Cardiac septum (tissue), 1 donor: Measurements from ENCODE around the gene TSPAN2. TPM values are rescaled to one million over a fixed set of nuclear protein-coding genes. Genes with fewer than 3 reads are reported as not detected.

Source experiments
- DNase-seq: peaks from one replicate; pipeline ENCODE4 v3.0.0-alpha.2; 2020; ENCODE audit warnings: low spot score
- intact Hi-C: fragments of 100-400 bp; cut with DNase I; formaldehyde crosslinking; loops from one replicate; pipeline ENCODE4 v1.14.0; 2022
- total RNA-seq: library from RNA; stranded (reverse); fragmentation: NEBNext Ultra II Directional; extraction: Animal tissue kit (Norgen Biotek cat#: 25700); gene quantifications from one replicate; pipeline ENCODE4 v1.2.1, GENCODE V29; 2021
- donor health status: DM: no; HTN: no; CAD: no.

The TSPAN2 gene
- total RNA-seq, 1 donor from 2014 or later, result 3.3 TPM

DNA sequence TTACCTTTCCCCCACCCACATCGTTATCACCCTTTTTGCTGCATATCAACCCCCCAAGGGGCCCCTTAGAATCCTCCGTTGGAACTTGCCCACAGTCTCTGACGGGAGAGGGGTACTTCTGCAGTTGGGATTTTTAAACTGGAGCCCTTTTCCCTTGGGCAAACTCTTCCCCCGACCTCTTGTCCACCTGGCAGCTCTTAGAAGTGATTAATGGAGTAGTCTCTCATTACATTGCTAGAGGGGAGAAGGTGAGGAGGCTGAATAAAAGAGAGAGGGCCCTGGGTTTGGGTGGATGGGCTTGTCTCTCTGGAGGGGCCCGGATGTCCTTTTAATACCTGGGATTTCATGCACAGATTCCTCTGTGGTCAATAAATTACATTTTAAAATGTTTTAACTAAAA, 27.2 kb upstream of the TSPAN2 start:
- DNase-seq, result no peak
- intact Hi-C loops, result no loop called here

DNA sequence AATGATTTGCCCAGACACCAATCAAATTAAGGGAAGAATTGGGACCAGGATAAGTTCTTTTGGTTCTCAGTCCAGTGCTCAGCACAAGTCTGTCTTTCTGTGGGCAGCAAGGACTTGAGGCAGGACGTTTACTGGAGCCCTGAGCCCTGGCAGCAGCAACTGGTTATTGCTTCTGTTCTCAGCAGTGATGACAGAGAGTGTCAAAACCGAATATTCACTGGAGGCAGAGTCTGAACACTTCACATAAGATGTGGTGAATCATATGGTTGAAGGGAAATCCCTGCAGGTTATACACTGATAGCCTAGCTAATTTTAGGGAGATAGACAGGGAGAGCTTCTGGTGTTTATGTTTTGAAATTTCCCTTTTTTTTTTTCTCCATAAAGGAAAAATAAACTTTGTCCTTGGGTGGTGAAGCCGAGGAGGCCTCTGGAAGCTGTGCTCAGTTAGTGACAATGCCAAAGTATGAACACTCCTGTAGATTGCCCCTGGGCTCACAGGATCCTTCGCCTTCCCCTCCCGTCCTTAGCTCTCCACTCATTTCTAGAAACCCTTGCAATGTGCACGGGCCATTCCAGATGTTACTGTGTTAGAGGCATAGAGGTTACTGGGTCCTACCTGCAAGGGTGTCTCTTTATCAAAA, 26.3 kb upstream of the TSPAN2 start:
- intact Hi-C loops, result no loop called here

DNA sequence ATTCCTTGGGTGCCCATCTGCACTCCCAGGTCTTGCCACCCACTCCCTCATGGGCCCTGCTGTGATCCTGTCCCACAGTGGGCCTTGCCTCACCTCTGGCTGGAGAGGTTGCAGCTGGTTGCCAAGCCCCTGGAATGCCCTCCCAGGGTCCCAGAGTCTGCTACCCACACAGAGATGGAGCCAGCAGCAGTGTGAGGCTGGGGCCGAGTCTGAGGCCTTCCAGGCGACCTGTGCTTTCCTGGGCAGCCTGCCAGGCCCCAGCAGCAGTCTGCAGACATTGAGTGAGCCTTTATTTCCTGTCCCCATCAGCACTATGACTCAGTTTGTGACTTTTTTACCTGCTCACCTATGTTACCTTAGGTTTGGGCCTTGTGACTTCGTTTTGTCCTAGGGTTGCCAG, 25.0 kb upstream of the TSPAN2 start:
- no peak for DNase-seq

More for the DNA sequence above, 26.3 kb upstream of the TSPAN2 start:
- no peak for DNase-seq

DNA sequence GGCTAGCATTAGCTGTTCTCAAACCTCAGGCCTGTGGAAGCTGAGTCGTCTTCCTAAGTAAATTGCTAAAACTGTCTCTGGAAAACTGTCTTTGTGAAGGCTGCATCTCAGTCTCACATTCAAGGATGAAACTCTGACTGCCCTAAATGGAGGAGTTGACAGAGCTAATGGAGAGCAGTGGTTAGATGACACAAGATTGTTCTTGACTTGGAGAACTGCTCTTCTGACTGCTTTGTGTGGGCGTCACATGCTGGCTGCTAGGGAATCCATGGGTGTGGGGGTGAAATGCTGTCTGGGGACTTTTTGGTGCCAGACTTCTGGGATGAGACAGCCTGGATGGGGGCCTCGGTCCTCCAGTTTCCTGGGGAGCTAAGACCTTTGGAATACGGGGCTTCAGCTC, 24.5 kb upstream of the TSPAN2 start:
- DNase-seq, result no peak
- intact Hi-C loops, result loop anchor here (2.0 to 5.0 kb wide), 2 partner anchors 61 to 135 kb away; no protein-coding TSS in a partner anchor

More for the DNA sequence above, 25.0 kb upstream of the TSPAN2 start:
- intact Hi-C loops, result loop anchor here (5.0 kb wide), 1 partner anchor 62 kb away; no protein-coding TSS in a partner anchor

DNA sequence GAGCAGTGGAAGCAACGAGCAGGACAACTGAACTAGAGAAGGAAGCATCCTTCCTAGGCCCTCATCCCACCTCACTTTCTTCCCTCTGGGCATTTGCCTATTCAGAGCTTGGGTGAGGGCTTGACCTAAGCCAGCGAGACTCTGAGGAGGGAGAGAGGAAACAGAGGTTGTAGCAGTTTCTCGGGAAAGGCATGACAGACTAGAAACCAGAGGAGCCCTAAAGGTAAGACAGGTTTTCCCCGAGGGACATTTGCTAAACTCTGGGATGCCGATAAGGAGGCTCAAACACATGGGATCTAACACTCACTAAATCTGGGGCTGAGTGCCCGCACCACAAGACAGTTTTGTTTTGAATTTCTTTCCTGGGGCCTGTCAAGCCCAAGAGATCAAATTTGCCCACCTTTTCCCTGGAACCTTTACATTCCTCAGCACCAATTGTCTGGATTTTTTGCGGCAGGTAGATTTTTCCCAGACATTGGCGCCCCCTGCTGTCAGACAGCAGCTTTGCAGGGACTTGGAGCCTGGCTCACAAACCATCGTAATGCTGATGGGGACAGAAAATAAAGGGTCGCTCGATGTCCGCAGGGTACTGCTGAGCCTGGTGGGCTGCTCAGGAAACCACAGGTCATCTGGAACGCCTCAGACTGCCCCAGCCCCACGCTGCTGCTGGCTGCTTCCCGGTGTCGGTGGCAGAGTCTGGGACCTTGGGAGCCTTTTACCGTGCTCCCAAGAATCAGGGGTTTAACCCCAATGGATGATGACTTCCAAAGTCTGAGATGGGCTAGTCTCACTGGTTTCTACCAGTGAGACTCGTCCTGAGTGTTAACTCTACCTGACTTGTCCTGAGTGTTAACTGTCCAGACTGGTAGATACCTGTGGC, 23.4 kb upstream of the TSPAN2 start:
- no peak for DNase-seq
- intact Hi-C loops, result loop anchor here (2.0 to 5.0 kb wide), 2 partner anchors 60 to 134 kb away; no protein-coding TSS in a partner anchor

DNA sequence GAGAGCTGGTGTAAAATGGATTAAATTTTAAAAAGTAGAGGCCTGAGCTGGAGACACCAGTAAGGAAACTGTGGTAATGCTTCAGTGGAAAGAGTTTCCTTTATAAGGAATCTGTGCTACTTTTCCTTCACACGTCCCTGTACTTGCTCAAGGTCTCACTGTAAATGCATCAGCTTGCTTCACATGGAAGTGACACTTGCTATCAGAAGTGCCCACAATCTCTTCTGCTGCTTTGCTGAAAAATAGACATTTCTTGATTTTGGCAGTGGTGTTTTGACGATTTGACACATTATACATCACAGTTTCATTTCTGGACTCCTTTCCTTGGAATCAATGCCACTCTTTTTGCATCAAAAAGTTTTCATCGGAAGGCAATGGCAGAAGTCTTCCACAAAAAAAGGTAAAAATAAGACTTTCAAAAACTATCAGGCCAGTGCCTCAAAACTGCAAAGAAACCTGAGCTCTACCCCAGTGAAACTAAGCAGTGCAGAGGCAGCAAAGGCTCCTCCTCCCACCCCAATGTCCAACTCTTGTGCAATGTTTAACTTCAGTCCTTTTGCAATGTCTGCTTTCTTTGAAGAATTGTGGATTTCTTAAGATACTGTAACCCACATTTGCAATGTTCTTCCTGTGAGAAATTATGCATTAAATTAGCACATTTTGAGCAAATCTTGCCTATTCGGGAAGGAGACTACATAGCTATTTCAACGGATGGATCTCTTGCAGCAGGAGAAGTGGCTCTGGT, 18.4 kb upstream of the TSPAN2 start:
- DNase-seq, result no peak
- intact Hi-C loops, result no loop called here

DNA sequence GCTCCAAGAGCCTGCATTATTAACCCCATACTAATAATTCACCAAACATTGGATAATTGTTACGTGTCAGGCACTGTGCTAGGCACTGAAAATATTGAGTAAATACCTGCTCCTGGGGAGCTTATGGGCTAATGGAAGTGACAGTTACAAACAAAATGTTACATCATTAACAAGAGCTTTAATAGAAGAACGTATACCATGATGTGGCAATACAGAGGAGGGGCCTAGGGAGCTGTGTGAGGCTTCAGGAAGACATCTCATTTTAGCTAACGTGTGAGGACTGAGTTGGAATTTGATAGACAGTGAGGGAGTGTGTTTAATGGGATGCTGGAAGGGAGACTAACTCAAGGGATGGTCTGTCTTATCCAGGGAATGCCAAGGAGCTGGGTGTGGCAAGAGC, 16.5 kb upstream of the TSPAN2 start:
- no peak for DNase-seq
- intact Hi-C loops, result no loop called here

DNA sequence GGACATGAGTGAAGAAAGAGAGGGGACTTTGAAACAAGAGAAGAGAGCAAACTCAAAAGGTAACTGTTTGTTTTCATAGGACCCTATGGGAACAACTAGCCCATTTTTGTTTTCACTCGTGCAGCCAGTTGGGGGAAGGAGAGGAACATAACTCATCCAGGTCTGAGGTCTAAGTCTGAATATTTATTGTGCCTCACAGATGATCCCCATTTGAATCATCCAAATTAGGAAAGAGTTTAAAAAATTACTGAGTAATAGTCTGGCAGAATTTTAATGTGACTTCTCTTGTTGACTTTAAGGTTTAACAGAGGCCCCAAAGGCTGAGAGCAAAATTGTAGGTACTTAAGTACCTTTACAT, 10.4 kb upstream of the TSPAN2 start:
- no peak for DNase-seq
- intact Hi-C loops, result no loop called here

DNA sequence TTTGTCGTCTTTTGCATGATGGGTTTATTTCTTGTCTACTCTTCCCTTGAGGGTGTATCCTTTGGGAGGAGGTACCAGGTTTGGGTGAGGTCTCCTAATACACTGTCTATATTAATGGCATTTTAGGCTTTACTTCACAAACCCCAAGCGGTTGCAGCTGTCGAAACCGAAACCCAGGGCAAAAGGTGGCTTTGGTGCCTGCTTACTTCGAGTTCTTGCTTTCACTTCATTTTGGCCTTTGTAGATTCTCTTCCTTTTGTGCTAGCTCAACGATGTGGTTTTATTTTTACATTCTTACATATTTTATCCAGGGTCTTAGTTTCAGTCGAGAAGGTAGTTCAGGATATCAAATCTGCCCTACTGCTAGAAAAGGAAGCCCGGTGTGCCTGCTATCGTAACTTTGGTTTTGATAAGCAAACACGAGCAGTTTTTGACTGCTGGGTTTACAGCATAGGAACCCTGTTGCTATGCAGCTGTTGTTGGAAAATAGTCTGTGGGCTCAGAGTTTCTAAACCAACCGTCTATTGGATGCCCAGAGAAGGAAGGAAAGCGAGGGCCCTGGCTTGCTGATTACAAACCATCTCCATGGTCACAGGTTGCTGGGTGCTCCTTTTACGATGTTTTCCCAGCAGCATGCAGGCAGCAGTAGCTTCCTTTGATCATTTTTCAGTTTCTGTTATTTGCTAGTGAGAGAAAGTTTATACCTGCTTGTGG, 9.8 kb upstream of the TSPAN2 start:
- DNase-seq, result peak; percentile 78
- intact Hi-C loops, result no loop called here

DNA sequence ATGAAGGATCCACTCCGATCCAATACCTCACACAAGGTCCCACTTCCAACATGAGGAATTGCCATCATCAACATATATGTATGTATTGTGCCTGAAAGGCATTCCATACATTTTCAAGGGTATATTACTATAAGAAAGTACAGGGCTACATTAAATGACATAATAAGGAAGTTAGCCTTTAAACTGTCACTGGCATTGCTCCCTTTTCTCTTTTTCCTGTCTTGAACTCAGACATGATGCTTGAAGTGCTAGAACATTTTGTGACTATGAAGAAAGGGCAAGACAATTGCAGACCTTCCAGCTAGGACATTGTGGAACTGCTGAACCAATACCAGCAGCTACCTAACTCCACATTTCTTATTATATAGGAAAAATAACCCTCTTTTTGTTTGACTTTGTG, 2.9 kb upstream of the TSPAN2 start:
- no peak for DNase-seq
- intact Hi-C loops, result no loop called here

DNA sequence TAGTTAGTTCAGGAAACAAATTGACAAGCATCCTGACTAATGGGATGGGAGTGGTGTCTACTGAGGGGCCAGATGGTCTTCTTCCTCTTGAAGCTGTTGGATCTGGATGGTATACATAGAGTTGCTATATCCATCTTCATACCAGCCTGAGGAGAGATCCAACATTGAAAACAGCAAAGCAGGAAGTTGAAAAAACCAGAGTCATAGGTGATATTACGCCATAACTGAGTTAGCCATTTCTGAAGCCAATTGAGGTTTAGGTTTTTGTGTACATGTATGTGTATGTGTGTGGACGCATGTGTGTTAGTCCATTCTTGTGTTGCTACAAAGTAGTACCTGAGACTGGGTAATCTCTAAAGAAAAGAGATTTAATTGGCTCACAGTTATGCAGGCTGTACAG, 2.3 kb upstream of the TSPAN2 start:
- intact Hi-C loops, result no loop called here

DNA sequence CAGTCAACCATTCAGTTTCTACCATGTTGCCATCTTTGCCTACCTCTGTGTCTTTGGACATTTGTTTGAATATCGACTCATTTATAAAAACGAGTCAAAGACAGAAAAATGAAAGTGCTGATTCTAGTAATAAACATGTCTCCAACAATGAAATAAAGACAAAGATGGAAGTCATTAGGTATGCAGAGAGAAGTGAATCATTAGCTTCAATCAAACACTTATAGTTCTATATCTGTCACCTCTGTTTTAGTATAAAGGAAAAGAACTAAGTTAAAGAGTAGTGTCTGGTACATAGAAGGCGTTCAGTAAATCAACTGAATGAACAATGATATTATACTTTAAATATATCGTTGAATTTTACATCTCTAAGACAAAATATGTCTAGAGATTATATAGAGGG, 1.7 kb upstream of the TSPAN2 start:
- intact Hi-C loops, result no loop called here
- DNase-seq, result no peak

More for the DNA sequence above, 2.3 kb upstream of the TSPAN2 start:
- DNase-seq, result no peak

DNA sequence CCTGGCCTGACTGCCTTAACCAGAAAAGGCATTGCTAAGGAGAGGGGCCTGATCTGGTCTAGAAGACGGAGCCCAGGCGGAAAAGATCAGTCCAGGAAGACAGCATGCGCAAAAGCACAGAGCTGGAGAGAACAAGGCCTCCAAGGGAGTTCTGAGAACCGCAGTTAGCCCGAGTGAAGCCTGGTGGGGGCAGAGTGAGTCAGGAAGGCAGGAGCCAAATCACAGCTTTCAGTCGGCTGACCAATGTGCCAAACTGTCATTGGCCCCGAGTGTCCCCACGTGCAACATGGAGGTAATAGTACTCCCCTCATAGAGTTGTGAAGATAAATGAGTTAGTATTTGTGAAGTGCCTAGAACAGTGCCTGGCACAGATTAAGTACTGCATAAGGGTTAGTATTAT, 1.2 kb upstream of the TSPAN2 start:
- intact Hi-C loops, result no loop called here
- no peak for DNase-seq

DNA sequence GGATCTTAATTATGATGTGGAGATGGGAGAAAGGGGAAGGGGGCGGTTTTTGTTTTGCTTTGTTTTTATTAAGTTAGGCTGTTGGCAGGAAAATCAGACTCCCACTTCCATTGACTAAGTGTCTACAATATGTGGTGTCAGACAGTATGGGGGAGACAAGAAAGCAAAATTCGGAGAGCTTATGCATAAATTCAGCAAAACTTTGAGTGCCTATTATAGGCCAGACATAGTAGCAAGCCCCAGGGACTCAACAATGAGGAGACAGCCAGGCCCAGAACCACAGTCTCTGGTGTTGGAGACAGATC, 835 bp upstream of the TSPAN2 start:
- intact Hi-C loops, result no loop called here
- no peak for DNase-seq

DNA sequence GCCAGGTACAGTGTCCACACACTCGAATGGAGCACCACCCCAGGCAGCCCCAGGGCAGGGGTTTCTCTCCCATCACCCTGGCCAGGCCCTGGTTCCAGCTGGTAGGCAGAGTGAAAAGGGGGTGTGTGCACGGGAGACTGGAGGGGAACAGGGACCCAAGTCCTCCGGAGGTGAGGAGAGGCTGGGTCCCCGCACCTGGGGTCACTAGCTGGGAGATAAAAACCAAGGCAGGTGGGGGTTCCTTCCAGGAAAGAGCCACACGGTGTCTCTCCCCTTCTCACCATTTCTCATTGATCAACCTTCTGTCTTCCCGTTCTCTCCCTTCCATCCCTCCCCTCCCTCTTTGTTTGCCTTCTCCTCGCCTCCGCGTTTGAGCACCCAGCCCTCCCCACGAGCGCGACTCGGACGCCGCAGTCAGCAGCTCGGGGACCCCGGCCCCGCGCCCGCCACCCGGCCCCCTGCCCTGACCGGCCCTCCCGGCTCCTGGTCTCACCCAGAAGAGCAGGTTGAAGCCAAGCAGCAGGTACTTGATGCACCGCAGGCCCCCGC, 358 bp downstream of the TSPAN2 start:
- intact Hi-C loops, result no loop called here
- no peak for DNase-seq

DNA sequence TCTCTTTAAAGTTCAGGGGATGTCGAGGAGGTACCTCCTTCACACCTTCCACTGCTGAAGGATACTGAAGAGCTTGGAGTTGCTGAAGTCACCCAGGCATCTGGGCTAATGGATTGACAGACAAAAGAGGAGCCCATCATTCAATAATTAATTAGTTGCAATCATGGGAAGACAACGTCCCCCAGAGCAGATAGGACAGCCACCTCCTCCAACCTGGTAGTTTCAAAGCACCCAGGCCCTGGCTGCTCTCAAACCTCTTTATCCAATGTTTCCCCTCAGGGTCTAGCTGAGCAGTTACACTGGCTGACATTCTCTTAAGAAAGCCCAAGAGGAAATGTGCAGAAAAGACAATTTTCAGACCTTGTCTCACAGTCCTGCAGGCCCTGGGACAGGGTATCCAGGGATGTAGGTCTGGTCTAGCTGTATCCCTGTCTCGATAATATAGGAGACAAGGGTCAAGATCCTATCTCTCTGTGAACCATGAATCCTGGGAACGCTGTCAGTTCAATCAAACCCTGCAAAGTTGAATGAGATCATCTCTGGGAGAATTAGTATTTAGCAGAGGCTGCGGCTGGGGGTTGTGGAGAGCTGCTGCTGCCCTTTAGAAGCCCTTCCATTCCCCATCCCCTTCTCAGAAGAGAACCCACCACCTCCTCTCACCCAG, 1.1 kb downstream of the TSPAN2 start:
- DNase-seq, result no peak
- intact Hi-C loops, result no loop called here

DNA sequence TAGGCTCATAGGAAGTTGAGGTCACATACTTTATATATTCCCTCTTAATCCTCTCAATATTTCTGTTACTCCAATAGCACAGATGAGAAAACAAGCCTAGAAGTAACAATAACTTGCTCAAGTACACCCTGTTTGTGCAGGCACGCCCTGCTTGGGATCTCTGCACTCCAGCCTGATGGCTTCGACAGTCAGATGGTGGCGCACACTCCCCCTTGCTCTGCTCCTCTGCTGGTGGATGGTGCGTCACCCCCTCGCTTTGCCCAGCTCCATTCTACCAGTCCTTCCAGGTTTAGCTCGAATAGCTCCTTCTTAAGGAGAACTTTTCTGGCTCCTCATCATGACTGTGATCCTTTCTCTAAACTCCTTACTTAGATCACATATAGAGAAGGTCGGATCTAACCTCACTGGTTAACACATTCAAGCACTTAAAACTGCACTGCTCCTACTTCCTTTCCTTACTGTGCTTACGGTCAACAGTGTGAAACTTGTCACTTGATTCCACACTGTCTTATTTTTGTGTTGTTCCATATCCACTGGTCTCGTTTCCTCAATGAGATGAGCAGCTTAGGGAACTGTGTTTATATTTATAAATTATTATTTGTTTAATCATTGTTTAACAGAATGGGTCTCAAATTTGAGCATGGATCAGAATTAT, 3.0 kb downstream of the TSPAN2 start:
- intact Hi-C loops, result no loop called here
- no peak for DNase-seq

DNA sequence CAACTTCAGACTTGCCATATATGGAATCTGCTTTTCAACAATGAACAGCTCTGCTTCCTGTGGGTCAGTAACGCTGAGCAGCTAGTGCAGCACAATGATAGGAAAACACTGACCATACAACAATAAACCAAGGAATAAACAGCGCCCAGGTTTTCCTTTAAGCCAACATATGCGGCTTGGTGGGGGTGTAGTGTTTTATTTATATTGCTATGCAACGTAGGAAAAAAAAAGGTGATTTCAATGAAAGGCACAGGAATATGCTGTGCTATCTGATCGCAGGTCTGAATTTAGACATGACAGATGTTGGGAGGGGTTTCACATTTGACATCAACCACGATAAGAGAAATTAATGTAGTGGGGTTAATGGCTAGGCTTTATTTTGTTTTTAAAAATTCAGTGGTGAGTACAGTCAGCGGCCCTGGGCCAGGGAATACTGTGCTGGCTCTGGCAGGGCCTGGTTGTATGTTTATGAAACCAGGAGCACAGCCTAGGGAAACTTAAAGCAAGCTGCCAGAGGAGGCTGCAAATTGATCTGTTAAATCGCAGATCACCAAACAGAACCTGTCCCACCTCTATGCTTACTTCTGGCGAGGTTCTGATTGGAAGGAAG, 4.3 kb downstream of the TSPAN2 start:
- DNase-seq, result no peak
- intact Hi-C loops, result no loop called here
